Neural crest cell (in vitro differentiated cells): ENCODE data around the gene TIGD3. TPM values are rescaled to one million over a fixed set of nuclear protein-coding genes. Genes with fewer than 3 reads are reported as not detected.
A peak's percentile ranks its signal among the peaks of the same experiment; 100 is the strongest.

Experiments
- DNase-seq: peaks from one replicate; pipeline ENCODE4 v3.0.0; 2021; ENCODE audit warnings: low read depth, mixed read lengths, low spot score
- H3K27ac Mint-ChIP-seq: one replicate; pipeline ENCODE4 v1.8.0; 2021; ENCODE audit warnings: mild to moderate bottlenecking, mixed read lengths; ENCODE audit not compliant: unreplicated experiment
- H3K27me3 Mint-ChIP-seq: 2 replicates; pipeline ENCODE4 v1.8.0; 2021; ENCODE audit warnings: low read depth, mild to moderate bottlenecking, mixed read lengths
- H3K36me3 Mint-ChIP-seq: 2 replicates; pipeline ENCODE4 v1.8.0; 2021; ENCODE audit warnings: low read depth, mild to moderate bottlenecking, mixed read lengths
- H3K4me1 Mint-ChIP-seq: 2 replicates; pipeline ENCODE4 v1.8.0; 2021; ENCODE audit warnings: mixed read lengths
- H3K4me3 Mint-ChIP-seq: one replicate; pipeline ENCODE4 v1.8.0; 2021; ENCODE audit warnings: mild to moderate bottlenecking, mixed read lengths
- H3K9me3 Mint-ChIP-seq: 2 replicates; pipeline ENCODE4 v1.8.0; 2021; ENCODE audit warnings: mixed read lengths
- total RNA-seq: library from RNA; stranded (reverse); gene quantifications from 2 replicates; pipeline ENCODE4 v1.2.1, GENCODE V29; 2021
- TF ChIP-seq, protein P1 (sequence below): fragments of 200-600 bp; sonication (generic); conservative IDR thresholded peaks from 2 replicates; pipeline ENCODE4 v1.5.0; 2021; ENCODE audit warnings: antibody characterized with exemption, mild to moderate bottlenecking

Gene TIGD3
- total RNA-seq, 1 donor from 2014 or later = 3.3 TPM

DNA sequence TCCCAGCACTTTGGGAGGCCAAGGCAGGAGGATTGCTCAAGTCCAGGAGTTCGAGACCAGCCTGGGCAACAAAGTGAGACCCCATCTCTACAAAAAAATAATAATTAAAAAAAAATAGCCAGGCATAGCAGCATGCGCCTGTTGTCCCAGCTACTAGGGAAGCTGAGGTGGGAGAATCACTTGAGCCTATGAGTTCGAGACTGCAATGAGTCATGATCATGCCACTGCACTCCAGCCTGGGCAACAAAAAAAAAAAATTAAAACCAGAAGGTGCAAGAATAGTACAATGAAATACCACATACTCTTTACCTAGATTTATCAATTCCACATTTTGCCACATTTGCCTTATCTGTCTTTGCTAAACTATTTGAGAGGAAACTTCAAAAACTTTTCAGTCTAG lies 12.7 kb upstream of the TIGD3 start:
- Mint-ChIP-seq H3K4me1 (peaks cover 12% of the 10 kb centered on the region), H3K27me3 (no peaks in the 10 kb centered on the region), H3K36me3 (peaks cover 19% of the 10 kb centered on the region), H3K9me3 (no peaks in the 10 kb centered on the region), H3K4me3 (no peak overlapping the region), H3K27ac (no peak overlapping the region)
- DNase-seq = no peak
- TF ChIP-seq, protein P1, sequence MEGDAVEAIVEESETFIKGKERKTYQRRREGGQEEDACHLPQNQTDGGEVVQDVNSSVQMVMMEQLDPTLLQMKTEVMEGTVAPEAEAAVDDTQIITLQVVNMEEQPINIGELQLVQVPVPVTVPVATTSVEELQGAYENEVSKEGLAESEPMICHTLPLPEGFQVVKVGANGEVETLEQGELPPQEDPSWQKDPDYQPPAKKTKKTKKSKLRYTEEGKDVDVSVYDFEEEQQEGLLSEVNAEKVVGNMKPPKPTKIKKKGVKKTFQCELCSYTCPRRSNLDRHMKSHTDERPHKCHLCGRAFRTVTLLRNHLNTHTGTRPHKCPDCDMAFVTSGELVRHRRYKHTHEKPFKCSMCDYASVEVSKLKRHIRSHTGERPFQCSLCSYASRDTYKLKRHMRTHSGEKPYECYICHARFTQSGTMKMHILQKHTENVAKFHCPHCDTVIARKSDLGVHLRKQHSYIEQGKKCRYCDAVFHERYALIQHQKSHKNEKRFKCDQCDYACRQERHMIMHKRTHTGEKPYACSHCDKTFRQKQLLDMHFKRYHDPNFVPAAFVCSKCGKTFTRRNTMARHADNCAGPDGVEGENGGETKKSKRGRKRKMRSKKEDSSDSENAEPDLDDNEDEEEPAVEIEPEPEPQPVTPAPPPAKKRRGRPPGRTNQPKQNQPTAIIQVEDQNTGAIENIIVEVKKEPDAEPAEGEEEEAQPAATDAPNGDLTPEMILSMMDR = no peak

DNA sequence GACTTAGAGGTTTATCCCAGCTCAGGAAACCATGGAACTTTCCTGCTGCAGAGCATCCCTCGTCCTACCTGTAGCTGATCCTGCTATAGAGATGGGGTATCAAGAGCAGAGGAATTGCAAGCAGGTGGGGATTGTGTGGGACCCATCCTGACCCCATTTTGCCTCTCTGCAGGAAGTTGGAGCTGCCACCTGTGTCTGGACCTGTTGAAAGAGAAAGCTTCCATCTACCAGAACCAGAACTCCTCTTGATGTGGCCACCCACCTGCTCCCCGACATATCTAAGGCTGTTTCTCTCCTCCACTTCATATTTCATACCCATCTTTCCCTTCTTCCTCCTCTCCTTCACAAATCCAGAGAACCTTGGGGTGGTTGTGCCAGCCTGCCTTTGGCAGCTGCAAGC lies 3.0 kb upstream of the TIGD3 start:
- TF ChIP-seq, protein P1 = no peak
- Mint-ChIP-seq H3K27me3 (peaks cover 5% of the 10 kb centered on the region), H3K4me1 (peaks cover 15% of the 10 kb centered on the region), H3K9me3 (no peaks in the 10 kb centered on the region), H3K36me3 (peaks cover 12% of the 10 kb centered on the region), H3K4me3 (no peak overlapping the region), H3K27ac (no peak overlapping the region)
- DNase-seq = no peak

DNA sequence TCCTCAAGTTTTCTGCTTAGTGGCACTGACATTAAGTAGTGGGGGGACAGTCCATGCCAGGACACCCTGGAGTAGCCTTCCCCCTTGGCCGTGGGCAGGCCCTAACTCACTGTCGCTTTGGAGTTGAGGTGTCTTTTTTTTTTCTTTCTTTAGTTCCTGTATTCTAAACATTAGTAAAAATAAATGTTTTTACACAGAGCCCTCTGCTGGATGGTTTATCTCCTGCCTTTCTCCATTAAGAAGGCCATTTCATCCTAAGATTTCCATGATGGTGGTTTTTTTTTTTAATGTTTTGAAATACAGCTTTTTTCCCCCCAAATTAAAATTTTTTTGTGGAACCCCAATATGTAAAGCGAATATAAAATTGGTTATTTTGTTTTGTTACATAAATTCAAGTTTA lies 1.8 kb upstream of the TIGD3 start:
- Mint-ChIP-seq H3K4me1 (peaks cover 15% of the 10 kb centered on the region), H3K9me3 (no peaks in the 10 kb centered on the region), H3K36me3 (peaks cover 10% of the 10 kb centered on the region), H3K27ac (no peak overlapping the region), H3K27me3 (peaks cover 15% of the 10 kb centered on the region), H3K4me3 (peak overlapping the region; percentile 57)
- no peak for DNase-seq
- TF ChIP-seq, protein P1 = peak; percentile 57

DNA sequence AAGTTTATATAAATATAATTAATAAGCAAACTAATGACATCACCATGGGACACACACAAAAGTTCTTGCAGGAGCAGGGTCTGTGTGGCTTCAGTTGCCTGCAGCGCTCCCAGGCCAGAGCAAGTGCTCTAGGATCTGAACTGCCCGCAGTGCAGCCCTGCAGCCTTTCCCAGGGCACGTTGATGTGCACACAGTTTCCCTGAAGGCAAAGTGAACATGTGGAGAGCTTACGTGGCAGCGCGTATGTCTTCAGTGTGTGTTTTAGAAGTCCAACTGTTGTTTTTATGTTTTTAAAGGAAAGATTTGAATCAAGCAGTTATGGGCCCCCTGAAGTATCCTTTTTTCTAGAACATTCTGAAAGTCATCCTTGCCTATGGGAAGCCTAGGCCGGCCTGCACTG lies 1.2 kb upstream of the TIGD3 start:
- peaks cover 16% of the 10 kb centered on the region for H3K27me3 Mint-ChIP-seq

DNA sequence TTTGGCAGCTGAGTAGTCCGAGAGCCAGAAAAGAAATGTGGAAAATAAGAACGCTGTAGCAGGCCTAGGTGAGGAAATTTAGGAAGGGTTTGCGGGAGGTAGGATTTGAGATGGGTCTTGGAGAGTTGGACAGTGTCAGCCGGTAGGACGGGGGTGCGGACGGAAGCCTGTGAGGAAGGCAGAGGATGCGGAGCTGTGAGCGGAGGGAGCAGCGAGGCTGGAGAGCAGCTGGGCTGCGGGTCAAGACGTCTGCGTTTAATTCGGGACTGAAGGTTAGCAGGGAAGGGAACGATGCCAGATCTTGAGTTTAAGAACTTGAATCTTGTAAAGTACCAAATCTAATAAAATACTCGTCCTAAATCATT lies 669 bp upstream of the TIGD3 start:
- TF ChIP-seq, protein P1 = no peak
- no peaks in the 10 kb centered on the region for H3K9me3 Mint-ChIP-seq
- no peak for DNase-seq
- H3K4me3 Mint-ChIP-seq = peak overlapping the region; percentile 86
- peaks cover 15% of the 10 kb centered on the region for H3K4me1 Mint-ChIP-seq
- peak overlapping the region; percentile 82 for H3K27ac Mint-ChIP-seq
- peaks cover 6% of the 10 kb centered on the region for H3K36me3 Mint-ChIP-seq
- peaks cover 16% of the 10 kb centered on the region for H3K27me3 Mint-ChIP-seq

More for the DNA sequence above, 1.2 kb upstream of the TIGD3 start:
- peak overlapping the region; percentile 86 for H3K4me3 Mint-ChIP-seq
- no peaks in the 10 kb centered on the region for H3K9me3 Mint-ChIP-seq
- TF ChIP-seq, protein P1 = no peak
- H3K27ac Mint-ChIP-seq = no peak overlapping the region
- no peak for DNase-seq
- peaks cover 15% of the 10 kb centered on the region for H3K4me1 Mint-ChIP-seq
- H3K36me3 Mint-ChIP-seq = peaks cover 10% of the 10 kb centered on the region
